Activated B cell treated with CpG ODN at 0.5 μM for 24 hours (primary cell): ENCODE measurements around the gene RPL9. TPM values are rescaled to one million over a fixed set of nuclear protein-coding genes. Genes with fewer than 3 reads are reported as not detected.

Source experiments
- ATAC-seq: fragments of 200-7000 bp; cut with Tn5 transposase; one replicate; pipeline ENCODE4 v1.10.0; 2021; ENCODE audit warnings: low read depth, mild to moderate bottlenecking, moderate library complexity
- CTCF ChIA-PET: fragments of 350-600 bp; sonication (Branson Sonifier 250); formaldehyde crosslinking; loops from one replicate; lab custom pipeline; 2021; ENCODE audit warnings: antibody characterized with exemption; lab: Charles Lee
- POLR2A ChIA-PET: fragments of 350-600 bp; sonication (Branson Sonifier 250); formaldehyde crosslinking; loops from one replicate; lab custom pipeline; 2021; ENCODE audit warnings: antibody characterized with exemption; lab: Charles Lee
- DNase-seq: peaks from one replicate; pipeline ENCODE4 v3.0.0; 2022
- H3K27ac Mint-ChIP-seq: one replicate; pipeline ENCODE4 v1.8.0; 2020; ENCODE audit warnings: mixed read lengths
- H3K27me3 Mint-ChIP-seq: one replicate; pipeline ENCODE4 v1.8.0; 2021; ENCODE audit warnings: mixed read lengths
- H3K36me3 Mint-ChIP-seq: one replicate; pipeline ENCODE4 v1.8.0; 2021; ENCODE audit warnings: low read depth, mixed read lengths
- H3K4me1 Mint-ChIP-seq: one replicate; pipeline ENCODE4 v1.8.0; 2021; ENCODE audit warnings: mixed read lengths
- H3K4me3 Mint-ChIP-seq: one replicate; pipeline ENCODE4 v1.8.0; 2020; ENCODE audit warnings: mild to moderate bottlenecking, mixed read lengths
- H3K9me3 Mint-ChIP-seq: one replicate; pipeline ENCODE4 v1.8.0; 2020; ENCODE audit warnings: mixed read lengths
- CTCF ChIP-seq: fragments of 200-600 bp; IDR thresholded peaks from one replicate; pipeline ENCODE4 v1.8.0; 2022; ENCODE audit warnings: antibody characterized with exemption, mild to moderate bottlenecking
- intact Hi-C: fragments of 100-400 bp; cut with micrococcal nuclease; formaldehyde crosslinking; loops from one replicate; pipeline ENCODE4 v1.15.1; 2024
- total RNA-seq: library from RNA; stranded (reverse); gene quantifications from 2 replicates; pipeline ENCODE4 v1.2.3, GENCODE V29; 2022

The RPL9 gene
- total RNA-seq, 1 donor from 2014 or later: 2,632 TPM

- H3K36me3 Mint-ChIP-seq: peaks cover 42% of the 10 kb centered on the region
- no peak overlapping the region for H3K27ac Mint-ChIP-seq
- no peaks in the 10 kb centered on the region for H3K27me3 Mint-ChIP-seq
- intact Hi-C loops: no loop called here
- DNase-seq: no peak
- no peaks in the 10 kb centered on the region for H3K9me3 Mint-ChIP-seq
- ChIA-PET POLR2A (no interaction called here), CTCF (no interaction called here)
- no peaks in the 10 kb centered on the region for H3K4me1 Mint-ChIP-seq
- H3K4me3 Mint-ChIP-seq: no peak overlapping the region
- no peak for ATAC-seq
- no peak for TF ChIP-seq CTCF
Observed at GRCh38 chr4:39498727-39499020, 40.0 kb upstream of the RPL9 start.

- no peak for TF ChIP-seq CTCF
- H3K27me3 Mint-ChIP-seq: no peaks in the 10 kb centered on the region
Observed at GRCh38 chr4:39497909-39498726, 39.4 kb upstream of the RPL9 start.

GRCh38 chr4:39495446-39496213, 36.9 kb upstream of the RPL9 start:
- CTCF ChIA-PET: interaction anchor here (1.0 kb wide), 1 partner anchor 26 kb away, joined by 3 read pairs; no protein-coding TSS in a partner anchor
- H3K9me3 Mint-ChIP-seq: no peaks in the 10 kb centered on the region

More at GRCh38 chr4:39497909-39498726, 39.4 kb upstream of the RPL9 start:
- H3K4me1 Mint-ChIP-seq: no peaks in the 10 kb centered on the region
- intact Hi-C loops: no loop called here
- peaks cover 36% of the 10 kb centered on the region for H3K36me3 Mint-ChIP-seq
- H3K4me3 Mint-ChIP-seq: no peak overlapping the region
- H3K9me3 Mint-ChIP-seq: no peaks in the 10 kb centered on the region
- DNase-seq (no peak), ATAC-seq (no peak)
- ChIA-PET POLR2A (no interaction called here), CTCF (no interaction called here)
- no peak overlapping the region for H3K27ac Mint-ChIP-seq

GRCh38 chr4:39494354-39494753, 35.6 kb upstream of the RPL9 start:
- H3K4me1 Mint-ChIP-seq: peaks cover 3% of the 10 kb centered on the region
- H3K4me3 Mint-ChIP-seq: no peak overlapping the region
- POLR2A ChIA-PET: interaction anchor here (0.6 kb wide), 1 partner anchor 940 kb away, joined by 7 read pairs; no protein-coding TSS in a partner anchor
- intact Hi-C loops: no loop called here
- H3K27ac Mint-ChIP-seq: no peak overlapping the region
- DNase-seq: no peak
- peaks cover 9% of the 10 kb centered on the region for H3K36me3 Mint-ChIP-seq
- no peak for TF ChIP-seq CTCF
- no peak for ATAC-seq
- no peaks in the 10 kb centered on the region for H3K27me3 Mint-ChIP-seq
- H3K9me3 Mint-ChIP-seq: no peaks in the 10 kb centered on the region
- CTCF ChIA-PET: no interaction called here

More at GRCh38 chr4:39495446-39496213, 36.9 kb upstream of the RPL9 start:
- H3K4me3 Mint-ChIP-seq: no peak overlapping the region
- intact Hi-C loops: no loop called here
- ATAC-seq (no peak), DNase-seq (no peak)
- H3K36me3 Mint-ChIP-seq: peaks cover 16% of the 10 kb centered on the region
- no peak overlapping the region for H3K27ac Mint-ChIP-seq
- no peaks in the 10 kb centered on the region for H3K27me3 Mint-ChIP-seq
- no peak for TF ChIP-seq CTCF
- POLR2A ChIA-PET: interaction anchor here (0.7 kb wide), 2 partner anchors 19 to 809 kb away, joined by 4 to 9 read pairs; no protein-coding TSS in a partner anchor
- H3K4me1 Mint-ChIP-seq: peaks cover 3% of the 10 kb centered on the region

- H3K27ac Mint-ChIP-seq: no peak overlapping the region
- no peaks in the 10 kb centered on the region for H3K36me3 Mint-ChIP-seq
- ATAC-seq: no peak
- intact Hi-C loops: no loop called here
- POLR2A ChIA-PET: no interaction called here
- no peak for DNase-seq
- no peak for TF ChIP-seq CTCF
- peaks cover 3% of the 10 kb centered on the region for H3K4me1 Mint-ChIP-seq
- H3K27me3 Mint-ChIP-seq: no peaks in the 10 kb centered on the region
- CTCF ChIA-PET: interaction anchor here (1.4 kb wide), 1 partner anchor 20 kb away, joined by 3 read pairs; no protein-coding TSS in a partner anchor
- no peaks in the 10 kb centered on the region for H3K9me3 Mint-ChIP-seq
- H3K4me3 Mint-ChIP-seq: no peak overlapping the region
Observed at GRCh38 chr4:39490322-39490721, 31.6 kb upstream of the RPL9 start.
